HG03280 (cell line): ENCODE results near the gene RNF112.

Source experiments
- ATAC-seq: cut with Tn5 transposase; IDR thresholded peaks from one replicate; pipeline ENCODE4 v1.9.1; 2021; ENCODE audit warnings: mild to moderate bottlenecking, moderate library complexity; ENCODE audit not compliant: unreplicated experiment

RNF112 gene

DNA sequence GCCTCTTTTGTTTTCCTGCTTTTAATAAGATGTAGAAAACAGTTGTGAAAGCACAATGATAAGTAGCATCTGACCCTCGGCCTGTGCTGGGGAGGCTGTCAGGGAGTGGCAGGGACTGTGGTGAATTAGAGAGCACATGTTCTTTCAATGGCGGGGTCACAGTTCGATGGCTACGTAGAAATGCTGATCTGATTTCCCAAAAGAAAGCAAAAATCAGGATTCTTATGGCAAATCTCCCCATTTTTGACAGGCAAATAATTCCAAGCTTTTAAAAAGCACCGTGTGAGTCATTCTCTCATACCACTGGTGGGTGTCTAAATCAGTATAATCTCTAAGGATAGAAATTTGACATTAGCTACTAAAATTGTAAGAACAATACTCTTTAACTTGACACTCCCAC, 36.9 kb upstream of the RNF112 start:
- no peak for ATAC-seq

DNA sequence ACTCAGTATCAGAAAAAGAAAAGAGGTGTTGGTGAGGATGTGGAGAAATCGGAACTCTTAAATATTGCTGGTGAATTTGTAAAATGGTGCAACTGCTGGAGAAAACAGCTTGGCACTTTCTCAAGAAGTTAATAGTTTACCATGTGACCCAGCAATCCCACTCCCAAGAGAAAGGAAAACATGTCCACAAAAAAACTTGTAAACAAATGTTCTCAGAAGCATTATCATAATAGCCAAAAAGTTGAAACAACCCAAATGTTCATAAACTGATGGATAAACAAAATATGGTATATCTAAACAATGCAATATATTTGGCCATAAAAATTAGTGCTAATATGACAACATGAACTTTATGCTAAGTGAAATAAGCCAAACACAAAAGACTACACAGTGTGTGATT, 35.3 kb upstream of the RNF112 start:
- no peak for ATAC-seq

DNA sequence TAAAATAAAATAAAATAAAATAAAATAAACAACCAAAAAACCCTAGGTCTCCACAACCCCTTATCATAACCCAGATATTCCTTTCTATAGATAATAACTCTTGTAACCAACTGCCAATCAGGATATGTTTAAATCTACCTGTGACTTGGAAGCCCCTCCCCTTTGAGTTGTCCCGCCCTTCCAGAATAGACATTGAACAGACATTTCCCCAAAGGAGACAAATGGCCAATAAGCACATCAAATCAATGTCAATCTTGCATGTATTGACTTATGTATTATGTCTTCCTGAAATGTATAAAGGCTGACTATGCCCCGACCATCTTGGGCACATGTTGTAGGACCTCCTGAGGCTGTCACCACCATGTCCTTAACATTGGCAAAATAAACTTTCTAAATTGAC, 34.2 kb upstream of the RNF112 start:
- no peak for ATAC-seq

DNA sequence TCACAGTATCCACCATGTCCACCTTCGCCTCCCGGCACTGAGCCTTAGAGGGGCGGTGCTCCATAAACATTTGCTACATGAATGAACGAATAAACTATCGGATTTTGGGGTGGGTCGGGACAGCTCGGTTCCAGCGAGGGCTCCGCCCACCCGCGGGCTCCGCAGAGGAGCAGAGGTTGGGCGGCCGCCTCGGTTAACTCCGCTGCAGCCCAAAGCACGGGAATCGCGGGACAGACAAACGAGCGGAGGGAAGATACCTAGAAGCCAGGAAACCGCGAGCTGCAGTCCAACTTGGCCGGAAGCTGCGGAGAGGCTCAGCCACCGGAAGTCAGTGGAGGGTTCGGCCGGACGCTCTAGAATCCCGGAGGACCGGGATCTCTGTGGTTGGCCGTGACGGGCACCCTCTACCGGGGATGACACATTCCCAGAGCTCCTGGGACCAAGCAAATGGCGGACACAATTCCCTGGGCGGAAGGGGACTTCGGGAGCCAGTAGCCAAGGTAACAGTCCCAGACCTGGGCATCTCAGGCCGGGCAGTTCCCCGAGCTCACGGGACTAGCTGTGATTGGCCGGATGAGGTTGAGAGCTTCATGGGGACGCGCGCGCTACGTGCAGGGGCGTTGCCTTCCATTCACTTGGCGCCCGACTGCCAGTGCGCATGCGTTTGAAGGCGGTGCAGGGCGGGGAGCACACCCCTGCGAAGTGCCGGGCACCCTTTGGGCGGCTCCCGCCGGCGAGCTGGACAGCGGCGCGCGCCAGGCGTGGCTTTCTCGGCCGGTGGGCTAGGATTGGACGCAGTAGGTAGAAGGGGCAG, 33.2 kb upstream of the RNF112 start:
- peak; percentile 94 for ATAC-seq

DNA sequence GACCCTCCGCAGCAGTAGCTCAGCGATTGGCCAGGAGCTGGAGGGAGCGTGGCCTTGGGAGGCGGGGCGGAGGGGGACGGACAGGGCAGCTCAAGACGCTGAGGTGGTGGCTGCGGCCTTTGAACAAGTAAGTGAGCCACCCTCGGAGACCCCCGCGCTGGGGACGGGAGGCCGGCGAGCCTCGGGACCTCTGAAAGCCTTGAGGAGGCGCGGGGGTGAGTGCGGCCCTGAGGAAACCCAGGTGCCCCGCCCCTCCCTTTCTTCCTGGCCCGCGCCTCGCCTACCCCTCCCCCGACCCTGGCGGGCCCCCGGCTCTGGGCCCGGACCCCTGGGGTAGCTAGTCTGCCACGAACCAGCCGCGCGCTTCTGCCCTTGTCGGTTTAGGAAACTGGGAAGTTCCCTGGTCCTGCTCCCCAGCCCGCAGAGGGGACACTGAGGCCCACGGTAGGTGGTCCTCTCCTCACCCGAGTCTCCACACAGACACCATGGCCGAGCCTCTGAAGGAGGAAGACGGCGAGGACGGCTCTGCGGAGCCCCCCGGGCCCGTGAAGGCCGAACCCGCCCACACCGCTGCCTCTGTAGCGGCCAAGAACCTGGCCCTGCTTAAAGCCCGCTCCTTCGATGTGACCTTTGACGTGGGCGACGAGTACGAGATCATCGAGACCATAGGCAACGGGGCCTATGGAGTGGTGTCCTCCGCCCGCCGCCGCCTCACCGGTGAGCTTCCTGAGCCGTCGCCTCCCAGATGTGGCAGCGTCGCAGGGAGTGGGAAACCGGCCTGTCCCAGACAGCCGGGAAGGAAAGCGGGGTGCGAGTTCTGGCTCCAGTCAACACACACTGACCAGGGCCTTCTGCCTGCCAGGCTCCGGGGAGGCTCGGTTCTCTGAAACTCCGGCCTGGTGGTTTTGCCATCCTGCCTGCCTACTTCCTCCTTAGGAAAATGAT, 32.3 kb upstream of the RNF112 start, which contains the start of gene MAPK7:
MAPK7 (plus strand) TSS at position 83 of the 945 bp plus-strand sequence; CDS start at position 486, 403 bp downstream.
- ATAC-seq, result no peak

DNA sequence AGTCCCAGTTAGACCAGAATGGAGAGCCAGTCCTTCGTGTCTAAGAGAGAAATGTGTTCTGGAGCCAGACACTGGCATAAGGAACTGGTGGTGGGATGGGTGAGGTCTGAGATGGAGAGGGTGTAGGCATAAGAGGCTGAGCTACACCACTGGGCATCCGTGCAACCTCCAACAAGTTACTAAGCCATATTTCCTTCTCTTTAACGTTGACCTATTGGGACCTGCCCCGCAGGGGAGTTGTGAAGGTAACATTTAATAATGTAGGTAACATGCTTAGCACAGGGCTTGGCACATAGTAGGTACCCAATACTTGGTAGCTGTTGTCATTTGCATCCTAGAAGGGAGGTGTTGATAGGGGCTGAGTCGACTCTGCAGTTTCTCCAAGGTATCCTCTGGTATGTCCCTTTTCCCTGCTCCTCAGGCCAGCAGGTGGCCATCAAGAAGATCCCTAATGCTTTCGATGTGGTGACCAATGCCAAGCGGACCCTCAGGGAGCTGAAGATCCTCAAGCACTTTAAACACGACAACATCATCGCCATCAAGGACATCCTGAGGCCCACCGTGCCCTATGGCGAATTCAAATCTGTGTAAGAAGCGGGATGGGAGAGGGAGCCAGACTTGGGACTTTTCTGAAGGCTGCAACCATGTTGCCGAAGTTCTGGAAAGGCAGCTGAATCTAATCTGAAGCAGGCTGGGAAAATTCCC, 31.5 kb upstream of the RNF112 start:
- no peak for ATAC-seq

DNA sequence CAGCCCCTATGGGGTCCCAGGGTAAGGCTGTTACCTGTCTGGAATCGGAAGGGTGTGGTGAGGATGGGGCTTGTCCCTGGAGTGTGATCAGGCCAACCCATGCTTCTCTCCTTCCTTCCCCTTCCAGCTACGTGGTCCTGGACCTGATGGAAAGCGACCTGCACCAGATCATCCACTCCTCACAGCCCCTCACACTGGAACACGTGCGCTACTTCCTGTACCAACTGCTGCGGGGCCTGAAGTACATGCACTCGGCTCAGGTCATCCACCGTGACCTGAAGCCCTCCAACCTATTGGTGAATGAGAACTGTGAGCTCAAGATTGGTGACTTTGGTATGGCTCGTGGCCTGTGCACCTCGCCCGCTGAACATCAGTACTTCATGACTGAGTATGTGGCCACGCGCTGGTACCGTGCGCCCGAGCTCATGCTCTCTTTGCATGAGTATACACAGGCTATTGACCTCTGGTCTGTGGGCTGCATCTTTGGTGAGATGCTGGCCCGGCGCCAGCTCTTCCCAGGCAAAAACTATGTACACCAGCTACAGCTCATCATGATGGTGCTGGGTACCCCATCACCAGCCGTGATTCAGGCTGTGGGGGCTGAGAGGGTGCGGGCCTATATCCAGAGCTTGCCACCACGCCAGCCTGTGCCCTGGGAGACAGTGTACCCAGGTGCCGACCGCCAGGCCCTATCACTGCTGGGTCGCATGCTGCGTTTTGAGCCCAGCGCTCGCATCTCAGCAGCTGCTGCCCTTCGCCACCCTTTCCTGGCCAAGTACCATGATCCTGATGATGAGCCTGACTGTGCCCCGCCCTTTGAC, 30.3 kb upstream of the RNF112 start:
- ATAC-seq, result no peak

DNA sequence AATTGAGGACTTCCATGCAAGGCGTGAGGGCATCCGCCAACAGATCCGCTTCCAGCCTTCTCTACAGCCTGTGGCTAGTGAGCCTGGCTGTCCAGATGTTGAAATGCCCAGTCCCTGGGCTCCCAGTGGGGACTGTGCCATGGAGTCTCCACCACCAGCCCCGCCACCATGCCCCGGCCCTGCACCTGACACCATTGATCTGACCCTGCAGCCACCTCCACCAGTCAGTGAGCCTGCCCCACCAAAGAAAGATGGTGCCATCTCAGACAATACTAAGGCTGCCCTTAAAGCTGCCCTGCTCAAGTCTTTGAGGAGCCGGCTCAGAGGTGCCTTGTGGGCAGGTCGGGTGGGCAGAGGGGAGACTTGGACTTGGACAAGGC, 29.7 kb upstream of the RNF112 start:
- no peak for ATAC-seq

DNA sequence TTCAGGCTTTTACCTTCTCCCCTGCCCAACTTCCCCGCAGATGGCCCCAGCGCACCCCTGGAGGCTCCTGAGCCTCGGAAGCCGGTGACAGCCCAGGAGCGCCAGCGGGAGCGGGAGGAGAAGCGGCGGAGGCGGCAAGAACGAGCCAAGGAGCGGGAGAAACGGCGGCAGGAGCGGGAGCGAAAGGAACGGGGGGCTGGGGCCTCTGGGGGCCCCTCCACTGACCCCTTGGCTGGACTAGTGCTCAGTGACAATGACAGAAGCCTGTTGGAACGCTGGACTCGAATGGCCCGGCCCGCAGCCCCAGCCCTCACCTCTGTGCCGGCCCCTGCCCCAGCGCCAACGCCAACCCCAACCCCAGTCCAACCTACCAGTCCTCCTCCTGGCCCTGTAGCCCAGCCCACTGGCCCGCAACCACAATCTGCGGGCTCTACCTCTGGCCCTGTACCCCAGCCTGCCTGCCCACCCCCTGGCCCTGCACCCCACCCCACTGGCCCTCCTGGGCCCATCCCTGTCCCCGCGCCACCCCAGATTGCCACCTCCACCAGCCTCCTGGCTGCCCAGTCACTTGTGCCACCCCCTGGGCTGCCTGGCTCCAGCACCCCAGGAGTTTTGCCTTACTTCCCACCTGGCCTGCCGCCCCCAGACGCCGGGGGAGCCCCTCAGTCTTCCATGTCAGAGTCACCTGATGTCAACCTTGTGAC, 29.1 kb upstream of the RNF112 start:
- no peak for ATAC-seq

DNA sequence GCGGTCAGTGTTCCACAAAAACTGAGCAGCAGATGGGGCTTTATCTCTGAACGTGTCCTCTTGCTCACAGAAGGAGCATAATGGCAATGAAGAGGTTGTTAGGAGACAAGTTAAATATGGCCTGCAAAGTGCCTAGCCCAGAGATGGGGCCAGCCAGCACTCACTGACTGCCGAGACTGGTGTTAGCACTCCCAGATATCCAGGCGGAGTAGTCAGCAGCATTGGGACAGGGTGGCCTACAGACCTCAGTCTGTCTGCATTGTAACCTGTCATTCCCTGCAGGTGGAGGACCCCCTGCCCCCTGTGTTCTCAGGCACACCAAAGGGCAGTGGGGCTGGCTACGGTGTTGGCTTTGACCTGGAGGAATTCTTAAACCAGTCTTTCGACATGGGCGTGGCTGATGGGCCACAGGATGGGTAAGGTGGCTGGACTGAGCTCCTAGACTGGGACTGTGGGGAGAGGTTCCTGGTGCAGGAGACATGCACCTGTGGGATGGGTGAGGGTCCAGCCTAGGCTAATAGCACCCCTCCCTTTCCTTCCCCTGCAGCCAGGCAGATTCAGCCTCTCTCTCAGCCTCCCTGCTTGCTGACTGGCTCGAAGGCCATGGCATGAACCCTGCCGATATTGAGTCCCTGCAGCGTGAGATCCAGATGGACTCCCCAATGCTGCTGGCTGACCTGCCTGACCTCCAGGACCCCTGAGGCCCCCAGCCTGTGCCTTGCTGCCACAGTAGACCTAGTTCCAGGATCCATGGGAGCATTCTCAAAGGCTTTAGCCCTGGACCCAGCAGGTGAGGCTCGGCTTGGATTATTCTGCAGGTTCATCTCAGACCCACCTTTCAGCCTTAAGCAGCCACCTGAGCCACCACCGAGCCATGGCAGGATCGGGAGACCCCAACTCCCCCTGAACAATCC, 28.2 kb upstream of the RNF112 start:
- ATAC-seq, result no peak

DNA sequence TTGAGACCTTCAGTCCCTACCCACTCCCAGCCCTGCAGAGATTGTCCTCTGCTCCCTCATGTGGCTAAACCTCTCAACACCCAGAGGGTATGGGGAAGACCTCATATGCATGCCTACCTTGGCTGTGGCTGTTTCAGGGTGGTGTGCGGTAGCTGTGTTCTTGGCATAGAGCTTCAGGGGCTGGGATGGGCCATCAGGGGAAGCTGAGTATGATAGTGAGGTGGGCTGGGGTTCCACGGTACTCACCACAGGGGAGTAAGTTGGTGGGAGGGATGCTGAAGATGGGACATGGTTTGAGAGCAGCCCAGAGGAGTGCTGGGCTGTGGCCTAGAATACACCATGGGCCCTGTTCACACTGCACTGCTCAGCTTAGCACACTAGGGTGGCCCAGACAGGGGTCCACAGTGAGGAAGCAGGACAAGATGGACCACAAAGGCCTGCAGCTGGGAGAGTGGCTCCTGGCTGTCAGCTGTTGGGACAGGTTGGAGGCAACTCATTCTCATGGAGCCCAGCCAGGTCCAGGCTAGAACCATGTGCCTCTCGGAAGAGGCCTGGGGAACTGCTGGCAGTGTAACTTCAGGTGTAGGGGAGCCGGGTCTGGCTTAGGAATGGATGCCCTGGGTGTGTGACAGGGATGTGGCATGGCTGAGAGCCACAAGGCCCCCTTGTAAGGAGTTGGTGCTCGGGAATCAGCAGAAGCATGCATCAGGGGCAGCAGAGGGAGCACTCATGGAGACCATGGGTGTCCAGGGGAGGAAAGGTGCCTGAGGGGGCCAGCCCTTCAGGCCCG, 27.2 kb upstream of the RNF112 start:
- no peak for ATAC-seq

DNA sequence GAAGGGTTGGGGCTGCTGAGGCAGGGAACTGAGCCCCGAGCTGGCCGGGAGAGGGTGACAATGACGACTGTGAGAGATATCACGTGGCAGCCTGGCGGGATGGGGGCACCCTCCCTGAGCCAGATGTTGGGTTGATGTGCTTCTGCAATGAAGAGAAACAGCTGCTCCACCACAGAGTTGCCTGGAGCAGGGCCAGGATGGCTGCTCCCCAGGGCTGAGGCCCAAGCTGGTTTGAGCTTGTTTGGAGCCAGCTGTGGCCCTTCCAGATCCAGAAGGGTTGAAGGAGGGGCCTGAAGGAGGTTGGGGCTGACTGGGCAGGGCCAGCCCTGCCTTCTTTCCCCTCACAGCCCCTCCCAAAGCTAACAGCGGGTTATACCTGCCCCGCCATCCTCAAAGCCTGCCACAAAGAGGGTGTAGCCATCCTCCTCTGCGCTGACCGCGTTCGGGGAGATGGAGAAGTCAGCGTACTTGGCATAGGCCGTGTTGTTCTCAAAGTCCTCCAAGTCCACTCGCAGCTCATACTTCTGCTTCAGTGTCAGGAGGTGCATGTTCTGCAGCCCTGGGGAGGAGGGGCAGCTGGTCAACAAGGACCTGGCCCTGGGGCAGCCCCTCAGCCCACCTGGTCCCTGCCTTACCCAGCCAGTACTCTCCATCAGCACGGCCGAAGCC, 26.2 kb upstream of the RNF112 start:
- no peak for ATAC-seq

DNA sequence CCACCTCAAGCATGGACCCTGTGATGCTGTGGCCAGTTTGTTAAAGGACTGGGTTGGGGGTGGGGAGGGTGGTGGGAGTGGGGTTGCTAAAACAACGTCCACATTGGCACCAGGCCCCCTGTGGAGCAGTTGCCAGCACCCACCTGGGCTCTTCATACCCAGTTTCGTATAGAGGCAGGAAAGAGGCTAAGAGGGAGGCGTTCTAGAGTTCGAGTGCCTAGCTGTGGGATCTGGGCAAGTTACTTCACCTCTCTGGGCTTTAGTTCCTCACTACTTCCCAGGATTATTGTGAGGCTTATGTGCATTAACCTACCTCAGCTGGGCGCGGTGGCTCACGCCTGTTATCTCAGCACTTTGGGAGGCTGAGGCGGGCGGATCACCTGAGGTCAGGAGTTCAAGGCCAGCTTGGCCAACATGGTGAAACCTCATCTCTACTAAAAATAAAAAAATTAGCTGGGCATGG, 25.5 kb upstream of the RNF112 start:
- ATAC-seq, result no peak

DNA sequence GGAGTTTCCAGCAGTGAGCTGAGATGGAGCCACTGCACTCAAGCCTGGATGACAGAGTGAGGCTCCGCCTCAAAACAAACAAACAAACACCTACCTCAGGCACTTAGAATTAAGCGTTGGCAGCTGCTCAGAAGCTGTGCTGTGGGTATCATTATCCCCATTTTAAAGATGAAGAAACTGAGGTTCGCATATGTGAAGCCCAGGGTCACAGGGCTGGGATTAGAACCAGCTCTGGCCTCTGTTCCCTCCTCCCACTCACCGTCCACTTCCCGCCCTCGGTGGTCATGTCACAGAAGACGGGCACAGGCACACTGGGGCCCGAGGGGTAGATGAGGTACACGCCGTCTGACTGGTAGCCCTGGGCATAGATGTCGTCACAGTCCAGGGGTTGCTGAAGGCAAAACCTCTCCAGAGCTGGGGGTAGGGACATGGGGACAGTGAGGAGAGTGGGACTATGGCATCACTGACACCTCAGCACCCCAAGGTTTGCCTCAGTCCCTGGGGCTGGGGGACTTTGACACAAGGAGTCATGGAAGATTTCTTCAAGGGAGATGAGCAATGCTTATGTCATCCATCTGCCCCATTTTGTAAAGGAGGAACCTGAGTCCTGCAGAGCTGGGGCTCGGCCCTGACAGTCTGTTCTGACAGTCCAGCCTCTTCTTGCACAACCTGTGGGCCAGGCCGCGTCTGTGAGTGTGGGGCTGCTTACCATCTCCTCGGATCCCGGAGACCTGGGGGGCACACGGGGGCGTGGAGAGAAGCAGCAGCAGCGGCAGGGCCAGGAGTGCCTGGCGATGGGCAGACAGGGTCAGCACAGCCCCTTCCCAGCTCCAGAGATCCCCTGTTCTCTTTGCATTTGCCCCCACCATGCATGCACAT, 24.7 kb upstream of the RNF112 start:
- no peak for ATAC-seq

DNA sequence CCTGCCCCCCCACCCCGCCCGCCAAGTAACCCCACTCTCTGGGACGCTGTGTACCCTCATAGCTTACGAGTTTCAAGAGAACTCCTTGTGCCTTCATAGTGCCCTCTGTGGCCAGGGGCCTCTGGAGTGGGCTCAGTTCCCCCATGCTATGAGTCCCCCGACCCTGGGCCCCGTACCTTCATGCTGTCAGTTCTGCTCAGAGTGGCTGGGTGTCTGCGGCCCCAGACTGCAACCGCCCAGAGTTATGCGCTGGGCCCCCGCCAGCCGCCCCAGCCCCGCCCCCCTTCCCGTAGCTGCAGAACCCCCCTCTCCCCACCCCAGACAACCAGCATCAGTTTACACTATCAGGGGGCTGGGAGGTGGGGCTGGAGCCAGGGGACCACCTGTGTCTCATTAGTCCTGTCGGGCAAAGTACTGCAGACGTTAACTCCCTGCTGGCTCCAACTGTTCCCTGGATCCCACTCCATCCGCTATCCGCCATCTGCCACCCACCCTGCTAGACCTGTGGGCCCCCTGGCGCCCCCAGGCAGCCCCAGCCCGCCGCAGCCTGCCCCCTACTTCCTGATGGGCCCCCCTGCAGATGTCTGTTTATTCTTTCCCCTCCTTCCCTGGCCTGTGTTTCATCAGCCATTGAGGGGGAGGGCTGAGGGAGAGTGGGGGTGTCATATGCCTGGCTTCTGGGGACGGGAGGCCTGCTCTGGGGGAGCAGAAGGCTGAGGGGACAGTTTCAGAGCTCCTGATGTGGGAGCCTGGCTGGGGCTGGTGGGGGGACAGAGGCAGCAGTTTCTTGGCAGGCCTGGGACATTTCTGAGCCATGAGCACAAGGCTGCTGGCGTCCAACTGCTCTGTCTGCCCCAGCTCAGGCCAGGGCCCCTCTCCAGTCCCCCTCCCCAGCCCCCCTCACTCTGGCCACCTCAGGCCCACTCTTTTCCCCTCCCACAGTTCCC, 23.8 kb upstream of the RNF112 start, which contains the start of gene MFAP4:
MFAP4 (minus strand) TSS at position 217 of the 947 bp plus-strand sequence; CDS start at position 182, 35 bp downstream.
- no peak for ATAC-seq
